ENCODE data around the gene ATG2A.
A peak's percentile ranks its signal among the peaks of the same experiment; 100 is the strongest.

The ATG2A gene

DNA sequence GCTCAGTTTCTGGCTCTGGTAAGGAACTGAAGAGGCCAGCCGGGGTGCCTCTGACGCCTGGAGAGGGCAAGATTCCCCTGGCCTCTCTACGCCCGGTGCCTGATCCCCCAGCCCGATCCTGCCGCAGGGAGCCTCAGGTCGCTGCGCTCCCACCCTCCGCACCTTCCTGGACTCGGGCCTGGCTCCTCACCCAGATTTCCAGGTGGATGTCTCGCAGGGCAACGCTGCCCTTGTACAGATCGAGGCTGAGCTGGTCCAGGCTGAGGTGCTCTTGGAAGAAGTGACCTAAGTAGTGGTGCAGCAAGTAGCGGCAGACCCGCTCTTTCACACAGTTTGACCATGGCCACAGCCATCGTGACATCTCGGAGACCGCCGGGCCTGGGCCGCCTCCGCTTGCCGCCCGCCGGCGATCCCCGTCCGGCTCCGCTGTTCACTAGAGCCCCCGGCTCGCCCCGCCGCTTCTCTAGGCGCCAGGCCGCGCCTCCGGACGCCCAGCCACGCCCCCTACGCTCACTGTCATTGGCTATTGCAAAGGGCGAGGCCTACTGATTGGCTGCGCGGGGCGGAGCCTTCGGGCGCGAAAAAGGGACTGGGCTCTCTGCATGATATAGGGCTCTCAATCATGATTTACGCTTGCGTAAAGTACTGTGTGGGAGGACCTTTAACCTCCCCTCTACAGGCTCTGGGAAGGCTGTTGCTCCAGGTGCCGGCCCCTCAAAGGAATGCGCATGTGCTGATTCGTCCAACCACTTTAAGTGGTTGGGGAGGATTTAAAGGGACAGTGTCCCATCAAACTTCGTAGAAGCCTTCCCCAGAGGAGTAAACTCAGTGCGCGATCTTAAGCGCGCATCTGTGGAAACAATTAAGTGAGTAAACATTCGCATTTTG, at the start of gene ATG2A:
Gene ATG2A, minus strand, starts transcription at position 435 of the 888 bp plus-strand sequence. Its CDS starts 74 bp downstream, at position 361.
- peak; percentile 99 for FAIRE-seq

DNA sequence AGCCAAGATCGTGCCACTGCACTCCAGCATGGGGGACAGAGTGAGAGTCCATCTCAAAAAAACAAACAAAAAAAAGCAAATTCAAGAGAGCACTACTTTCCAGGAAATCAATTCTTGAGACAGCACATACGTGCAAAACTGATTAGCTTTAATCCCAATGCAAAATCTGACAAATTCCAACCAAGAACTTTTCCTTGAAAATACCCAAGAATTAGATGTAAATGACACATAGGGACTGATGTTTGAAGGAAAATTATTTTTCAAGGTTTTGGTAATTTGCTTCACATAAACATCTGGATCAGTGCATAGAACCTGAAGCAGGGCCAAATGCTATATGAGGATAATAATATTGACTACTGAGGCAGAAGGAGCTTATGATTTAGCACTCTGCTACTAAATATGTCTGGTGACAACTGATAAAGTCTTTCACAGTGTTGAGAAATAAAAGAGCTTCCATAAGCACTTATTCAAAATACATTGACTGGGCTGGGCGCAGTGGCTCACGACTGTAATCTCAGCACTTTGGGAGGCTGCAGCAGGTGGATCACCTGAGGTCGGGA, 46.1 kb upstream of the ATG2A start:
- FAIRE-seq: no peak

DNA sequence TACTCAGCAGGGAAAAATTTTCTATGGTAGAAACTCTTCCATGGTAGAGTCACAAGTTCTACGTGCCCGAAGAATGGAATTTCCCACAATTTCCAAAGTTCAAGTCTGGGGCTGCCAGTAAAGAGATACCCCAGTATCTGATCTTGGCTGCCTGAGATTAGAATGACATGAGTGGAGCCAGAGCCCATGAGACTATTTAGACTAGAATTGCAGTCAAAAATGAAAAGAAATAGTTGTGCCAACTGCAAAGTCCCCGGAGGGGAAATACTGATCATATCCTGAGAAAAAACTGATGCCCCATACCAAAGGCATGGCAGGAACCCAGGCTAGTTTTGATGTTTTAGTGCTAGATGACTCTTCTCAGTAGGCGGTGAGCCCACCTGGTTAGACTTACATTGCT, 43.7 kb upstream of the ATG2A start:
- FAIRE-seq: no peak

DNA sequence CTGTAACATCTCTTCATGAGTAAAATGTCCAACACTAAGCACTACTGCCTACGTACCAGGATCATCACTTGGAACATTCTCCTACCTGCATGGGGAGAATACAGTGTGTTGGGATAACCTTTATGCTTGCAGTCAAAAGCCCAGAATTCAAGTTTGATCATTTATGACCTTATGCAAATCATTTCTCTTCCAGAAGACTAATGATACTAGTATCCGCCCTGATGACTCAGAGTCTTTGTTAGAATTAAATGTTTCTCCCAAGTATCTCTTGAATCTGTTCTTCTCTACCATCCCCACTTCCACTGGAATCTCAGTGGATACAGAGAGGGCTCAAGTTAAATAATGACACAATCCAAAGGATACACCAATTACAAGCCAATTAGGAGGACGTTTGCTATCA, 42.5 kb upstream of the ATG2A start:
- FAIRE-seq: no peak

DNA sequence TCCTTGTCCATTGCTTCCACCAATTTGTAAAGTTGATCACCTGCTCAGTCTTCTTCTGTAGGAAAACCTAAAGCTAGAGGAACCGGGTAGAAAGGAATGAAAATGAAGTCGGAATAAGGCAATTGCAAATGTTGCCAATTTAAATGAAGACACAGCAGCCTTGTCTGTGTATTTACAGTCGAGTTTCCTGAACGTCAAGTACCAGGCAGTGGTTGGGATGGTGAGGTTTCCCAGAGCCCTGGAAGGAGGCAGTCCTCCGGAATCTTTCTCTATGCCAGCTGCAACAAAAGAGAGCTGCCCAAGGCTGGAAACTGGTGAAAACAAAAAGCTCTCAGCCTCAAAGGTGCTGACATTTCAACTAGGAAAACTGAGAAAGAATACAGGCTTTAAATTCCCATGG, 37.2 kb upstream of the ATG2A start:
- FAIRE-seq: no peak

DNA sequence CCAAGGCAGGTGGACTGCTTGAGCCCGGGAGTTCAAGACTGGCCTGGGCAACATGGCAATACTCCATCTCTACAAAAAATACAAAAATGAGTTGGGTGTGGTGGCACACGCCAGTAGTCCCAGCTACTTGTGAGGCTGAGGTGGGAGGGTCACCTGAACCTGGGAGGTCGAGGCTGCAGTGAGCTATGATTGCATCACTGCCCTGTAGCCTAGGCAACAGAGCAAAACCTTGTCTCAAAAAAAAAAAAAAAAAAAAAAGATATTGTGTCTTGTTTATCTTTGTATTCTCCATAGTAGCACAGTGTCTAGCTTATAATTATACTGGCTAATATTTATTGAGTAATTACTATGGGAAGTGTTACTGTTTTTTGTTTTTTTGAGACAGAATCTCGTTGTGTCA, 34.5 kb upstream of the ATG2A start:
- FAIRE-seq: no peak

DNA sequence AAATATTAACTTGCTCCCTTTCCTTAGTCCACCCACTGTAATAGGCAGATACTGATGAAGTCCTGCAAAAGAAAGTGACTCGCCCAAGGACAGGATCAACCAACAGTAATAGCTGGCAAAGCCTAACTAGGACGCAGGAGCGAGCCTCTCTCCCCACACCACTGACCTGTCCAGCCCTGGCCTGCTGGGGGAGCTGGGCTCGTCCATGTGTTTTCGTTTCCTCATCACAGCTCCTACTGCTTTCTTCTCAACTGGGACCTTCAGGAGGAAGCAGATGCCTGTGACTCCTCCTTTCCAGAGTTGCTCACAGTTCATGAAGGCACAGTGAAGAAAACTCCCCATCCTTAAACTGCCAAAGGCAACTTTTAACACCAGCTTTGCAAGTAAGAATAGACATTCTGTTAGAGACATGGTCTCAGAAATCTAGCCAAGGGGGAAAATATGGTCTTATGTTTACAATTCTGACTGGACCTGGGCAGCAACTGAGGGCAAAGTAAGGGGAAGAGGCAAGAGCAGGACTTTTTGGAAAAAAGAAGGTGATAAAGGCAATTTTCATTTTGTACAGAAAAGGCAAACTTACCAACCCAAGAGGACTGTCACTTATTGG, 30.3 kb upstream of the ATG2A start:
- FAIRE-seq: no peak

DNA sequence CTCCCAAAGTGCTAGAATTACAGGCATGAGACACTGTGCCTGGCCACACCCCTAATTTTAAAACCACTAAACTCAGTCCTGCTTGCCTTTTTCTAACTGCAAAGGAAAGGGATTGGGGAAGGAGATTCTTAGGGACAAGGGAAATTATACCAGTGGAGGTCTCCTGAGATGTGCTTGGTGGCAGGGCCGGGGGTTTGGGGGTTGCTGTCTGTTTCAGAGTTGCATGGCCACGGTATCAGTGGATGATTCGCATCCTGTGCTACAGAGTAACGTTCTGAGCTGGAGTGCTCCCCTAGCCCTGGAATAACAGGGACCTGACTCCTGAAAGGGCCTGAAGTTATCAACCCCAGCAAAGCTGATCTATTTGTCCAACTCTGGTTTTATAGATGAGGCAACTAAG, 19.5 kb upstream of the ATG2A start:
- FAIRE-seq: no peak

DNA sequence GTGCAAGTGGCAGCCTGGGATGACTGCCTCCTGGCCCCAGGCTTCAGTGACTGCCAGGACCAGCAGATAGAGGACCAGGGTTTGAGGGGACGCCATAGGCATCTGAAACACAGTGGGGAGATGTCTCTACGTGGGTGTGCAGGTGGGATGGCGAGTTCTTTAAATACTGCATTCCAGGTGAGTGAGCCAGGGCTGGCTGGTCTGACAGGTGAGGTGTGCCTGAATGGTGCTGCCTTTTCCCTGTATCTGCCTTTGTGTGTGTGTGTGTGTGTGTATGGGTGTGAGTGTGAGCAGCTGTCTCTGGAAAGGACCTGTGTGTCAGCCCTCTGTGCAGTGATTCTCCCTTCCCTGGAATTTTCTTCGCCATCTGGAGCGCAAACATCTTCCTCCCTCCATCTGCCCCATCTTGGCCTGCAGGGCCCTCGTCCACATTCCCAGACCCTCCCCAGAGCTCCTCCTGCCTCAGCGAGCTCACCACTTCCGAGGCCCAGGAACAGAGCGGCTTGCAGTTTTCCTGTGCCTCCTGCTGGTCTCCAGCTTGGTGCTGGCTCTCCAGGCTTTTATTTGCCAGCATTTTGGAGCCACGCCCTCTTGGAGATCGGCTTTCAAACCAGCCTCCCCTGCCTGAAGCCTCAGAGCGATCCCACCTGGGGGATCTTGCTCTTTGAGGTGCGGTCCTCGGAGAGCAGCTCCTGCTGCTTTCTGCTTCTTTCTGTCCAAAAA, 18.5 kb upstream of the ATG2A start, which contains the start of gene GPHA2:
Gene GPHA2, minus strand, starts transcription at position 535 of the 723 bp plus-strand sequence. Its CDS starts 433 bp downstream, at position 102.
- no peak for FAIRE-seq

DNA sequence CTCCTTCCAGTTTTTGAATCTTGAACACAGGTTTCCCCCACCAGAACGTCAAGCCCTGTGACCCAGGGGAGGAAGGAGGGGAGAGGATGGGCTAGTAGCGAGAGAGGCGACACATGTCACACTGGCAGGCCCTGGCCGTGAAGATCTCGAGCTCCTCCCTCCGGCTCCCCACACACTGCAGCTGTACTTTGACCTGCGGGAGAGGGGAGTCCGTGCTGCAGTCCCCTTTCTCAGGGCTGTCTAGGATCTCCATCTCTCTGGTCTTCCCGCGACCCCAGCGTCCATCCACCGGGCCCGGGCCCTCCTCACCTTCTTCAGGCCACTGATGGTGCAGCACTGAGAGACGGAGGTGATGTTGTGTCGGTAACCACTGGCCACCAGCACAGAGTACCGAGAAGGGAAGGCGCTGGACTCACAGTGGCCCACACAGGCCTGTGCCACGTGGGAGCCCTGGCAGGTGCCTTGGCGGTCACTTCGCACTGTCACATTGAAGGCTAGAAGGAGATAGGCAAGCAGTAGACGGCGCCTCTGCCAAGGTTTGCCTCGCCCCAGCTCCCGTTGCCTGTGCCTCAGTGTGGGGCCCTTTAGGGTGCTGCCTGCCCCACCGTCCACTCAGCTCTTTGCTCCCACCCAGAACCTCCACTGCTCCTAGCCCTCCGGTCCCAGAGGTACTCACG, 17.8 kb upstream of the ATG2A start:
- FAIRE-seq: no peak

DNA sequence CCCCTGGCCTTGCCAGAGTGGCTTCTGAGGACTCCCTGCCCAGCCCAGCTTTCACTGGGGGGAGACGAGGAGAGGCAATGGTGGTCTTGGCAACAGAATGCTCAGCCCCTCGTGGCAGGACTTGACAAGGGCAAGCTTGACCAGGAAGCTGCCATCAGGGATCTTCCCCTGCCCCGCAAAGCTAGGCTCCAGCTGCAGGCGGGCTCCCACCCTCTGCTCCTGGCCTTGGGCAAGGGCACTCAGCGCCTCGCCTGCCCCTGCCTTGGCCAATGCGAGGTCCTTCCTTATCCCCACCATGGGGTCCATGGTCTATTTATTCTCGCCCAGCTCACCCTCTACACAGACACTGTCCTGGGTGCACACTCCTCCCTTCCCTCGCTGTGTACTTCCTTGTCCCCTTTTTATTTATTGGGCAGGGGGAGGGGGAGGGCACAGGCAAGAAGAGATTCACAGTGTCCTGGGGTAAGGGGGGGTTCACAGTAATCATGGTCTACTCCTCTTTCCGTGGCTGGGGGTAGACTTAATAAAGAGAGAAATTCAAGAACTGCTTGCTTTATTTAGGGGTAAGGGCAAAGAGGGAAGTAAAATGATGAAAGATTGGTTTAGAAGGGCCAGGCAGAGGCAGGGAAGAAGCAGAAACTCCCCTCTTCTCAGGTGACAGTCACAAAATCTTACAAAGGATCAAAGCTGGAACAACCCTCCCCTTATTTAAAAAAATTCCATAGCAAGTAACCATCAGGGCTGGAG, 17.1 kb upstream of the ATG2A start:
- no peak for FAIRE-seq

DNA sequence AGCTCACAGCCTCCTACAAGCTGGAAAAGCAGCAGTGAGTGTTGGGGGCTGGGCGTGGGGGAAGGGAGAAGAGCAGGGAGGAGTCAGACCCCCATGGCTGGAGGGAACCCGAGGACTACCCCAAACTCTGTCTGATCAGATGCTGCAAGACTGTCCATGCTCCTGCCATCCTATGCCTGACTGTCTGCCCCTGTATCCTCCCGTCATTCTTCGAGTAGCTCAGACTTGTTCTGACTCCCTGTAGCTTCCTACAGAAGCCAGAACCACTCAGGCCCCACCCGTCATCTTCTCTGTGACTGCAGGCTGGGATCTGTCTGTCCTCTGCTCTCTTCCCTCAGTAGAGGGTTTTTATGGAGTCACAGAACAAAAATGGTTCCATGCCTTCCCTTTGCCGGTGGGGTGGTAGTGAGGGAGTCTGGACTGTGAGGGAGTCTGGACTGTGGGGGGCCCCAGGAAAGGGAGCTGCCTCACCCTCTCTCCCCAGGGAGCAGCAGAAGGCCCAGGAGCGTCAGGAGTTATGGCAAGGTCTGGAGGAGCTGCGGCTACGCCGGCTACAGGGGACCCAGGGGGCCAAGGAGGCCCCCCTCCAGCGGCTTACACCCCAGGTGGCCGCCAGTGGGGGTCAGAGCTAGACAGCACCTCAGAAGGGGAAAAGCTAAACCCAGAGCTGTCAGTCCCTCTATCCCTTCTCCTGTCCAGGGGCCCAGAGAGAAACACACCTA, 16.4 kb upstream of the ATG2A start:
- no peak for FAIRE-seq

DNA sequence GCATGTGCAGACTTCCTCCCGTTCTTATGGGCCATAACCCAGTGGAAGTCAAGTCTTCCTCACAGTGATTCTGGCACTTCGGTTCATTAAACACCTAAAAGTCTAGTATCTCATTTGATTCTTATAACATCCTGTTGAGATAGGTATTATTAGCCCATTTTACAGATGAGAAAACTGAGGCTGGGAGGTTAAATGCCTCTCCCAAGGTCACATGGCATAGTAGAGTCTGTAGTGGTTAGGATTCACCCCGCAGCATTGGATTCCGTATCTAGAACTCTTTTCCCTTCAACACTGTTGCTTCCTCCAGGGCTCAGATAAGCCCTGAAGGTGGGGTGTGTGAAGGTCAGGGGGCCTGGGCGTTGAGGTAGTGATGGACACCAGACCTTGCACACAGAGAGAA, 15.3 kb upstream of the ATG2A start:
- no peak for FAIRE-seq

DNA sequence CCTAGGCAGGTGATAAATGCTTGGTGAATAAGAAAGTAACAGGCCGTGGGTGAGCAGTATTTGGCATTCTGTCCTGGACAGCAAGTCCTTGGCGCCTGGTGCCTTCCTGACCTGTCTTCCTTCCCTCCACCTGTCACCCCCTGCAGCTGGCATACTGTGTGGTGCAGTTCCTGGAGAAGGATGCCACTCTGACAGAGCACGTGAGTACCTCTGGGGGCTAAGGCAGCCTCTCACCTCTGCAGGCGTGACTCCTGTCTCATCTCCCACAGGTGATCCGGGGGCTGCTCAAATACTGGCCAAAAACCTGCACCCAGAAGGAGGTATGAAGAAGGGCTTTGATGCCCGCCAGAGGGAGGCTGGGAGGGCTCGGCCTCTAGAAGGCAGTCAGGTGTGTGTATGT, 14.3 kb upstream of the ATG2A start:
- FAIRE-seq: no peak

DNA sequence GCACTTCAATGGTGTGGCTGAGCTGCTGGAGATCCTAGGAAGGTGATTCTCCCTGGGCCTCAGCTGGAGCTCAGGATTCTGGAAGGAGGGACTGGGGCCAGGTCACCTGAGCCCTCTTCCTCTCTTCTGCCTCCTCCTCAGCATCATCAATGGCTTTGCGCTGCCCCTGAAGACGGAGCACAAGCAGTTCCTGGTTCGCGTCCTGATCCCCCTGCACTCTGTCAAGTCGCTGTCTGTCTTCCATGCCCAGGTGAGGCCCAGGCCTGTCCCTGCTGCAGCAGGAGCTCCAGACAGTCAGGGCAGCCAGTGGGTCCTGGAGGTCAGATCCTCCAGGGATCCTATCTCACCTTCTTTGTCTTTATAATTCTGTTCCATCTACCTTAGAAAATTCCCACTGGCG, 13.3 kb upstream of the ATG2A start:
- FAIRE-seq: no peak

DNA sequence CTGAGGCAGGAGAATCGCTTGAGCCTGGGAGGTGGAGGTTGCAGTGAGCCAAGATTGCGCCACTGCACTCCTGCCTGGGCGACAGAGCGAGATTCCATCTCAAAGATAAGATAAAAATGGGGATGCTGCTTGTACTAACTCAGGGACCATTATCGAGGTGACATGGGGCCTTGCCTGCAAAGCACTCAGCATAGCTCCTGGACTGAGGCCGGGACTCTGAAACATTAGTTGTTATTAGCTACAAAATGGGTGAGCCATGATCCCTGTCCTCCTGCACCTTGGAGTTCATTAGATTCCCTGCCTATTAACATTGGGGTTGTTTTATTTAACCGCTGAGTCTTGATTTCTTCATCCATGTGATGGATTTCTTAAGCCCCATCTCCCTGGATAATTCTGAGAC, 12.6 kb upstream of the ATG2A start:
- FAIRE-seq: no peak

DNA sequence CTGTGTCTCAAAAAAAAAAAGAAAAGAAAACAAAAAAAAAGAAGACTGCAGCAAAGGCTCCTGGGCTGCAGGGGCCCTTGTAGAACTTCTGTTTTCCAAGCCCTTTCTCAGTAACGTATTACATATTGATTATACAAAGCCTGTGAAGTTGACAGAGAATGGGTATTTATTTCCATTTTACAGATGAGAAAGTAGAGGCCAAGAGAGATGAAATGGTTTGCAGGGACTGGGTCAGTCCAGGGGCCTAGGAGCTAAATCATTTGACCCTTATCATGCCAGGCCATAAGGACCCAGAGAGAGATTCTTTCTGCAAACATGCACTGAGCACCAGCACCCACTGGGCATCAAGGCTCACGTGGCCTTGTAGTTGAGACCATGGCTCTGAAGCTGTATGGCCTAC, 11.9 kb upstream of the ATG2A start:
- FAIRE-seq: no peak

DNA sequence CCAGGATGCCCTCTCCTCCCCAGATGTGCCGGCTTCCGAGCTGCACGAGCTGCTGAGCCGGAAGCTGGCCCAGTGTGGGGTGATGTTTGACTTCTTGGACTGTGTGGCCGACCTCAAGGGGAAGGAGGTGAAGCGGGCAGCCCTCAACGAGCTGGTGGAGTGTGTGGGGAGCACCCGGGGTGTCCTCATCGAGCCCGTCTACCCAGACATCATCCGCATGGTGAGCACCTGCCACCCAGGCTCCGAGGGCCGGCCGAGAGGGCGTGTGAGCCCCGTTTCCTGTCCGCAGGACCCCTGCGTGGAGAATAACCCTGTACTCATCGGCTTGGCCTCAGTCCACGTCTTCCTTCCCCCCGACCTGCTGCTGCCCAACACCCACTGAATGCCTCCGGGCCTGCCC, 9.7 kb upstream of the ATG2A start:
- FAIRE-seq: no peak

DNA sequence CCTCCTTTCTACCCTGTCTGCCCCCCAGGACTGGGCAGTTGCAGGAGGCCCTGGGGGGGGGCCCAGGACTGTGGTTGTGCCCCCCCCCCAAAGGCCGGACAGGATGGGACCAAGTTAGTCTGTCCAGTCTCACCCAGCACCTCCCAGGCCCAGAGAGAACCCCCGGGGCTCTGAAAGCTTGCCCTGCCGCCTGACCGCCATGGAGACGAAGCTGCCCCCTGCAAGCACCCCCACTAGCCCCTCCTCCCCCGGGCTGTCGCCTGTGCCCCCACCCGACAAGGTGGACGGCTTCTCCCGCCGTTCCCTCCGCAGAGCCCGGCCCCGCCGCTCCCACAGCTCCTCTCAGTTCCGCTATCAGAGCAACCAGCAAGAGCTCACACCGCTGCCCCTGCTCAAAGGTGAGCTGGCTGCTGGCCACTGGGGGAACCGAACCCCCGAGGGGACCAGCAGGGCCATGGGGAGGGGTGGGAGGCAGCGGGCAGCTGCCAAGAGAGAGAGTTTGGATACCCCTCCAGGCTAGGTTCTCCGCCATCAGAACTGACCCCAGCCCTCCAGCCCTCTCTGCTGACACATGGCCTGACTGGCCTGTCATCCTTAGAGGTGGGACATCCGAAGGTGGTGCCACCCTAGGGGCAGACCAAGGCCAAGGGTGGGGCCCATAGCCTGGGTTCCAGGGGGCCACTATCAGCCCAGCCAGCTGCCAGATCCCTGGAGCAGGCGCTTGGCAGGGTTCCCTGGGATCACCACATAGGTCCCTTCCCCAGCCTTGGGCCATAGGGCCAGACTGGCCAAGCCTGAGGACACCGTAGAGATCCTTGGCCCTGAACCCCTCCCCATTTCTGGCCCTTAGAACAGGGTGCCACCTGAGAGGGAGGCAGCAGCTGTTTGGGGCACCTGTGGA, 8.8 kb upstream of the ATG2A start:
- no peak for FAIRE-seq

DNA sequence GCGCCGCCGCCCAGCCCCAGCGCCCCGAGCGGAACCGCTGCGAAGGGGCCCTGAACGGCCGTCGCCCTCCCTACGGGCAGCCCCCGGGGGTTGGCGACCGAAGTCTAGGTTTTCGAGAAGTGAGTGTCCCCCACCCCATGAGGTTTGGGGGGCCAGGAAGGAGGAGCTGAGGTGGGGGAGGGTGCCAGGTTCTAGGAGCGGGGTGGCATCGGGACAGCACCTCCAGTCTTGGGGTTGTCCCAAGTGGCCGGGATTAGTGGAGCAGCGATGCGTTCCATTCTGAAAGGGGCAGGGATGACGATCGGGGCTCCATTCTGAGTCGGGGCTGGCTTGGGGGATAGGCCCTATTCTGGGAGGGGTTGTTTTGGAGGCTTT, 7.9 kb upstream of the ATG2A start:
- FAIRE-seq: no peak
